ENCODE measurements around the gene ALK.

DNA sequence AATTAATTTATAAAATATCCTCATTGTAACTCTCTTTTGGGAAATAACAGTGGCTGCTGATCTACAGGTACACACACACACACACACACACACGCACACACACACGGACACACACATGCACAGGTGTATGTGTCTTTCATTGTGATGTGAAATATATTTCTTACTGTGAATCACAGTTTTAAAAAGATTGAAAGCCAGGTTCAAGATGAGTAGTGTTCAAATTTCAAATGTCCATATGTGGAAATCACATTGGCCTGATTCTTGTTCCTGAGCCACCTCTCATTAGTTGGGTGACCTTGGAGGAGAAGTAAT lies 372.4 kb downstream of the ALK start:
- TF ChIP-seq CTCF (IDR thresholded peaks at IDR 0.05; ENCODE audit: borderline replicate concordance, extremely low read depth, low read length, poor library complexity, severe bottlenecking) (no peak), EZH2 (IDR thresholded peaks at IDR 0.05; ENCODE audit: borderline replicate concordance, low read depth, low read length, severe bottlenecking) (no peak)

All from DND-41 (cell line).